AG09309 (cell line): ENCODE data around the gene RPL31.

Experiments
- DNase-seq: peaks from one replicate; pipeline ENCODE4 v3.0.0-alpha.2; 2010; ENCODE audit warnings: low read depth
- H3K4me3 ChIP-seq: 2 replicates; pipeline ENCODE4 v1.5.1; 2011; ENCODE audit warnings: mild to moderate bottlenecking, low read depth, low read length, moderate library complexity; ENCODE audit not compliant: control insufficient read depth
- CTCF ChIP-seq: IDR thresholded peaks from 2 replicates; pipeline ENCODE4 v1.5.1; 2011; ENCODE audit warnings: mild to moderate bottlenecking, low read depth, low read length, inconsistent platforms; ENCODE audit not compliant: insufficient read depth, control insufficient read depth; ENCODE audit errors: missing control alignments

The RPL31 gene

GRCh38 chr2:101017371-101017770 is 15.3 kb downstream of the RPL31 start:
- DNase-seq, result no peak
- H3K4me3 ChIP-seq, result no peak overlapping the region
- no peak for TF ChIP-seq CTCF

- H3K4me3 ChIP-seq, result no peak overlapping the region
- TF ChIP-seq CTCF, result no peak
- no peak for DNase-seq
Observed at GRCh38 chr2:101018934-101019333, 16.8 kb downstream of the RPL31 start.

- H3K4me3 ChIP-seq, result no peak overlapping the region
- DNase-seq, result no peak
- TF ChIP-seq CTCF, result no peak
Observed at GRCh38 chr2:101022221-101022620, 20.1 kb downstream of the RPL31 start.

GRCh38 chr2:101023327-101024107 is 21.4 kb downstream of the RPL31 start:
- H3K4me3 ChIP-seq, result no peak overlapping the region
- no peak for TF ChIP-seq CTCF
- DNase-seq, result no peak

- TF ChIP-seq CTCF, result no peak
- DNase-seq, result no peak
- H3K4me3 ChIP-seq, result no peak overlapping the region
Observed at GRCh38 chr2:101025561-101025960, 23.5 kb downstream of the RPL31 start.

GRCh38 chr2:101026253-101026701 is 24.2 kb downstream of the RPL31 start:
- DNase-seq, result no peak
- no peak for TF ChIP-seq CTCF
- H3K4me3 ChIP-seq, result no peak overlapping the region
